ENCODE data around the gene SPOCK3.

DNA sequence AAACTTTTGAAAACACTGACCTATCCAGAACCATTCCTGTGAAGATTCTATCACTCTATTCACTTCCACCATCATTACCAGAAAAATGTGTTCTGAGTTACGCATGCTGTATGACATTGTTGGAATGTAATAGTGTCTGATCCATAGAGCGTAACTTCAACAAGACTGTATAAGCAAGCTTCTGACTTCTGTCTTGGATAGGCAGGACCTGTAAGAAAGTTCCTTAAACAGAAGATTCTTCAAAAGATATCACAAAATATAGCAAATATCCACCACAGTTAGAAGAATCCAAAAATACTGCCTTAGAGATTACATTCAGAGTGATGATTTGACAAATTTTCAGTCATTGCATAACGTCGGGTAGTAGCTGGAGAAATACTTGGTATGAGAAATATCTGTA lies 14.0 kb upstream of the SPOCK3 start:
- TF ChIP-seq, protein P1, sequence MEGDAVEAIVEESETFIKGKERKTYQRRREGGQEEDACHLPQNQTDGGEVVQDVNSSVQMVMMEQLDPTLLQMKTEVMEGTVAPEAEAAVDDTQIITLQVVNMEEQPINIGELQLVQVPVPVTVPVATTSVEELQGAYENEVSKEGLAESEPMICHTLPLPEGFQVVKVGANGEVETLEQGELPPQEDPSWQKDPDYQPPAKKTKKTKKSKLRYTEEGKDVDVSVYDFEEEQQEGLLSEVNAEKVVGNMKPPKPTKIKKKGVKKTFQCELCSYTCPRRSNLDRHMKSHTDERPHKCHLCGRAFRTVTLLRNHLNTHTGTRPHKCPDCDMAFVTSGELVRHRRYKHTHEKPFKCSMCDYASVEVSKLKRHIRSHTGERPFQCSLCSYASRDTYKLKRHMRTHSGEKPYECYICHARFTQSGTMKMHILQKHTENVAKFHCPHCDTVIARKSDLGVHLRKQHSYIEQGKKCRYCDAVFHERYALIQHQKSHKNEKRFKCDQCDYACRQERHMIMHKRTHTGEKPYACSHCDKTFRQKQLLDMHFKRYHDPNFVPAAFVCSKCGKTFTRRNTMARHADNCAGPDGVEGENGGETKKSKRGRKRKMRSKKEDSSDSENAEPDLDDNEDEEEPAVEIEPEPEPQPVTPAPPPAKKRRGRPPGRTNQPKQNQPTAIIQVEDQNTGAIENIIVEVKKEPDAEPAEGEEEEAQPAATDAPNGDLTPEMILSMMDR (IDR thresholded peaks at IDR 0.05): no peak
- TF ChIP-seq POLR2AphosphoS5 (IDR thresholded peaks at IDR 0.05): no peak

Measured in prostate gland (tissue), 2 donors.